ENCODE measurements around the gene PFDN4. TPM values are rescaled to one million over a fixed set of nuclear protein-coding genes. Genes with fewer than 3 reads are reported as not detected.

Gene PFDN4
- total RNA-seq, 6 donors from 2014 or later = 15.5 to 78.5 (median 23.9) TPM

DNA sequence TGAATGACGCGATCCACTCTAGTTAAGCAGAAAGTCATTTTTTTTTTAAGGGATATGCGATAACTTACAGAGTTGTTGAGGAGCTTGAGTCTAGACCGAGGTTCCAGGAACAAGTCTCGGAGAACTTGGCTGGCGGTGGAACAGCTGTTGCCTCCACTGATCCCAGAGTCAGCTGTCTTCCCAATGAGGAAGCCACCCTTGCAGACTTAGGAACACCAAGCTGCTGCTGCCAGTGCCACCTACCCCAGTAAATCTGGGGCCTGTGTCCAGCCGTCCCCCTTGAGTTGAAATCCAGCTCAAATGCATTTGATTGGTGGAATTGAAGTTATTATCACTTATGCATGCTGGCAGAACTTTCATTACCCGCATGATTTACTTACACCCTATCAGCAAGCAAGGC, 6.7 kb downstream of the PFDN4 start:
- Histone ChIP-seq H3K36me3 (peaks cover 0 to 30% (median 2%) of the 10 kb centered on the region in 4 donors), H3K27ac (no peak overlapping the region), H3K9me3 (no peaks in the 10 kb centered on the region), H3K4me1 (peaks cover 0 to 8% (median 4%) of the 10 kb centered on the region in 4 donors), H3K27me3 (no peaks in the 10 kb centered on the region), H3K4me3 (no peak overlapping the region)
- 93% methylated on average over 8 of the region's 8 CpGs for WGBS, 2 donors
- TF ChIP-seq EP300 (IDR thresholded peaks at IDR 0.05) (no peak), POLR2AphosphoS5 (IDR thresholded peaks at IDR 0.05) (no peak), POLR2A (IDR thresholded peaks at IDR 0.05) (no peak)
- ATAC-seq (ENCODE audit: low FRiP score in 2 of 2) = no peak
- DNase-seq = no peak

DNA sequence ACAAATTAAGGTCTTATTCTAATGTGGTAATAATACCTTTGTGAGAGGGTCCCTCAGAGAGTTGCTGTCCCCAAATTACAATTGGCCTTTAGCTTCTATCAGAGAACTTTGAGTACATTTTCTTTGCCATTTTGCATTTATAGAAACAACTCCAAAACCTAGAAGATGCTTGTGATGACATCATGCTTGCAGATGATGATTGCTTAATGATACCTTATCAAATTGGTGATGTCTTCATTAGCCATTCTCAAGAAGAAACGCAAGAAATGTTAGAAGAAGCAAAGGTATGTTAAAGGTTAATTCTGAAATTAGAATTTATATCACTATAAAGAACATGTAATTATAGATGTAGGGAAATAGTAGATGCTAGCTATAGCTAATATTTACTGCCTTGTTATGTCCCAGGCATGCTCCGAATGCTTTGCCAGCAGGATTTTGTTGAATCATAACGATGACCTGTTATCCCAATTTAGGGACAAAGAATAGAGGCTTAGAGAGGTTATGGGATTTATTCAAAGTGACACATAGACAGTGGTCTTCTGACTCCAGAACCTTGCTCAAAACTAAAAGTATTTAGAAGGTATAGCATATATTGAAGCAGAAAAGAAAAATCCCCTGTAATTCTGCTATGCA, 7.4 kb downstream of the PFDN4 start:
- no peak for DNase-seq
- no peak for ATAC-seq (ENCODE audit: low FRiP score in 2 of 2)
- Histone ChIP-seq H3K4me1 (peaks cover 0 to 3% (median 0%) of the 10 kb centered on the region in 4 donors), H3K9me3 (no peaks in the 10 kb centered on the region), H3K4me3 (no peak overlapping the region), H3K36me3 (peaks cover 0 to 35% (median 2%) of the 10 kb centered on the region in 4 donors), H3K27ac (no peak overlapping the region), H3K27me3 (no peaks in the 10 kb centered on the region)
- TF ChIP-seq CTCF (IDR thresholded peaks at IDR 0.05) (no peak), EP300 (IDR thresholded peaks at IDR 0.05) (no peak), POLR2AphosphoS5 (IDR thresholded peaks at IDR 0.05) (no peak), POLR2A (IDR thresholded peaks at IDR 0.05) (no peak)
- WGBS, 2 donors = 94 to 98% methylated on average over 3 of the region's 3 CpGs

GRCh38 chr20:54217762-54218161, 9.9 kb downstream of the PFDN4 start:
- H3K36me3 ChIP-seq = peaks cover 0 to 46% (median 2%) of the 10 kb centered on the region in 4 donors
- no peak overlapping the region for H3K27ac ChIP-seq
- H3K9me3 ChIP-seq = no peaks in the 10 kb centered on the region
- DNase-seq (no peak), ATAC-seq (ENCODE audit: low FRiP score in 2 of 2) (no peak)
- H3K4me1 ChIP-seq = peaks cover 0 to 3% (median 0%) of the 10 kb centered on the region in 4 donors
- no peak overlapping the region for H3K4me3 ChIP-seq
- no peaks in the 10 kb centered on the region for H3K27me3 ChIP-seq
- WGBS, 2 donors = 90 to 95% methylated on average over 7 of the region's 7 CpGs
- no peak for TF ChIP-seq EP300 (IDR thresholded peaks at IDR 0.05)
- no peak for TF ChIP-seq CTCF (IDR thresholded peaks at IDR 0.05)
- TF ChIP-seq POLR2A (IDR thresholded peaks at IDR 0.05) = no peak
- TF ChIP-seq POLR2AphosphoS5 (IDR thresholded peaks at IDR 0.05) = no peak

GRCh38 chr20:54218470-54218869, 10.6 kb downstream of the PFDN4 start:
- H3K4me3 ChIP-seq = no peak overlapping the region
- TF ChIP-seq POLR2AphosphoS5 (IDR thresholded peaks at IDR 0.05) (no peak), CTCF (IDR thresholded peaks at IDR 0.05) (no peak), EP300 (IDR thresholded peaks at IDR 0.05) (no peak), POLR2A (IDR thresholded peaks at IDR 0.05) (no peak)
- DNase-seq (no peak), ATAC-seq (ENCODE audit: low FRiP score in 2 of 2) (no peak)
- peaks cover 0 to 3% (median 0%) of the 10 kb centered on the region in 4 donors for H3K4me1 ChIP-seq
- no peaks in the 10 kb centered on the region for H3K9me3 ChIP-seq
- no peaks in the 10 kb centered on the region for H3K27me3 ChIP-seq
- peaks cover 0 to 46% (median 2%) of the 10 kb centered on the region in 4 donors for H3K36me3 ChIP-seq
- peak overlapping the region in 1 of 4 donors; percentile 9 for H3K27ac ChIP-seq

DNA sequence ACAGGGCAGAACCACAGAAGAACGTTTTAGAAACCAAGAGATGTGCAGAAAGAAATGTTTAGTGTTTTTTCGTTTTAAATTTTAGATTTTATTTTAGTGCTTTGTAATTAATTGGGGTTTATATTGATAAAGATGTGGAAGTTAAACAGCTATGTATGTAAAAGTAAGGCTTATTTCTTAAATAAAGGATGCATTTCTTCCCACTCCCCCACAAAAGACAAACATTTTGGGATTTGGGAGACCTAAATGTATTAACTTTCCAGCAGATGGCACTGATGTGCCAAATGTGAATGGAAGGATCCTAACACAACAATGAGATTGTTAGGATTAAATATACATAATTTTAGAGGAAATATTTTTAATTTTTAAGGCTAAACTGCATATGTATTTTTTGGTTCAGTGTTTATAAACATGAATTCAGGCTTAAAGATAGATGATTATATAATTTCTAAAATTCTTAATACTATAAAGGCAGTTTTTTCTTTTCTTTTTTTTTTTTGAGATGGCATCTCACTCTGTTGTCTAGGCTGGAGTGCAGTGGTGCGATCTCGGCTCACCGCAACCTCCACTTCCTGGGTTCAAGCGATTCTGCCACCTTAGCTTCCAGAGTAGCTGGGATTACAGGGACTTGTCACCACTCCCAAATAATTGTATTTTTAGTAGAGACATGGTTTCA, 12.0 kb downstream of the PFDN4 start:
- no peak for DNase-seq
- no peak overlapping the region for H3K4me3 ChIP-seq
- H3K9me3 ChIP-seq = no peaks in the 10 kb centered on the region
- H3K27me3 ChIP-seq = no peaks in the 10 kb centered on the region
- H3K27ac ChIP-seq = no peak overlapping the region
- no peak for ATAC-seq (ENCODE audit: low FRiP score in 2 of 2)
- peaks cover 0 to 46% (median 2%) of the 10 kb centered on the region in 4 donors for H3K36me3 ChIP-seq
- H3K4me1 ChIP-seq = peaks cover 0 to 3% (median 0%) of the 10 kb centered on the region in 4 donors
- TF ChIP-seq CTCF (IDR thresholded peaks at IDR 0.05) (peak in 2 of 6 experiments; percentile 32 to 35), EP300 (IDR thresholded peaks at IDR 0.05) (no peak)
- WGBS, 2 donors = 81 to 83% methylated on average over 6 of the region's 6 CpGs

Measured in upper lobe of left lung (tissue), 6 donors.